Pulmonary artery endothelial cell (primary cell): ENCODE measurements around the gene CTF1. TPM values are rescaled to one million over a fixed set of nuclear protein-coding genes. Genes with fewer than 3 reads are reported as not detected.

ENCODE experiments used
- DNase-seq: peaks from one replicate; pipeline ENCODE4 v3.0.0-alpha.2; 2011; ENCODE audit warnings: low read depth, low spot score
- total RNA-seq: library from RNA; depleted of rRNA; stranded (reverse); fragments of >200 nt; gene quantifications from 2 replicates; pipeline ENCODE4 v1.2.3, GENCODE V29; 2014

Gene CTF1
- total RNA-seq, 1 donor from 2014 or later, result 0.20 TPM

DNA sequence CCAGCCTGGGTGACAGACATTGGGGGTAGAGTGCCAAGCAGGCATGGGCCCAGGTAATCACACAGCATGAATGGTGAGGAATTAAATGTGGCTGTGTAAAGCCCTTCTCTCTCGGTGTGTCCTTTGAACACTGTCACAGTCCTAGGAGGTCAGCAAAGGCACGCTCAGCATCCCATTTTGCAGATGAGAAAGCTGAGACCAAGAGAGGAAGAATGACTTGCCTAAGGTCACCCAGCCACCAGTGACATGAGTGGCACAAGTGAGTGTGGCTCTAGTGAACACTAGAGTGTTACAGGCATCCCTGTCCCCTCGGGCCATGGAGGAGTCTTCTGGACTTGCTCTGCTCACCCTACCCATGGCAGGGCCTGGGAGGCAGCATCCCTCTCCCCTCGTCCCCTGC is 10.7 kb downstream of the CTF1 start:
- no peak for DNase-seq

DNA sequence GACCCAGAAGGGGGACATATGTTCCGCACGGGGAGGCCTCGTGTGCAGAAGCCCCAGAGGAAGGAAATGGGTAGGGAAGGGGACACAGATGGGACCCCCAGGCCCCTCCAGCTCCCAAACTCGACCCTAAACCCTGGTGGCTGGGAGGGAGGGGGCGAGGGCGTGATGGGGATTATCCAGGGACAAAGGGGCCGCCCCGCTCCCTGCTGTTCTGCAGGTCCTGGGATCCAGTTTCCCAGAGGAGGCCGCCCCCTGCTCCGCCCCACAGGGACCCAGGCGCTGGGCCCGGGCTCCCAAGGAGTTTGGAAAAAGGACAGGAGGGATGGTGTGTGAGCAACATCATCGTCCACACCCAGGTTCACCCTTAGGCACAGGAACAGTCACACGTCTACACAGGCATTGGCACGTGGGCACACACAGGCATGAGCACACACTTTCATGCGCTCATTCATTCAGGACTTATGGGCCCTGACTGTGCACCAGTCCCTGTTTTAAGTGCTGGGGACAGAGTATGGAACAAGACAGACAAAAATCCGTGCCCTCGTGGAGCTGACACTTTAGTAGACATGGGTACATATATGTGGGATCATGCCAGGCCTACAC is 14.1 kb downstream of the CTF1 start:
- no peak for DNase-seq

DNA sequence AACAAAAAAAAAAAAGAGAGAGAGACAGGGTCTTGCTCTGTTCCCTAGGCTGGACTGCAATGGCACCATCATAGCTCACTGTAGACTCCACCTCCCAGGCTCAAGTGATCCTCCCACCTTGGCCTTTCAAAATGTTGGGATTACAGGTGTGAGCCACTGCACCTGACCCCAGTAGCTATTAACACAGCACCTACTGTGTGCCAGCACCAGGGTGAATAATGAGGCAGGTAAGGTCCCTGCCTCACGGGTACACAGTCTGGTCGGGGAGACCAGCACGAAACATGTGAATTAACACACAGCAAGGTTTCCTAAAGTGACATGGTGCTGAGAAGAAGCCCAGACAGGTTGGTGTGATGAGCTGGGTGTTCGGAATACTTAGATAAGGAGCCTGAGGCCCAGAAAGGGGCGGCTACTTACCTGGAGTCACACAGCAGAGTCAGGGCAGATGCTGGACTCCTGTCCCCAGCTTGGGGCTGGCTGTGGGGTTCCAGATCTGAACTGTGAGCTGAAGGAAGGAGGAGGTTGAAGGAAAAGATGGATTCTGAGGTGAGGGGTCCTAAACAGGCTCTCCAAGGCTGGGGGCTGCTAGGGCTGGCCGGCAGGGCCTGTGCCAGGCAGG is 16.5 kb downstream of the CTF1 start:
- no peak for DNase-seq

DNA sequence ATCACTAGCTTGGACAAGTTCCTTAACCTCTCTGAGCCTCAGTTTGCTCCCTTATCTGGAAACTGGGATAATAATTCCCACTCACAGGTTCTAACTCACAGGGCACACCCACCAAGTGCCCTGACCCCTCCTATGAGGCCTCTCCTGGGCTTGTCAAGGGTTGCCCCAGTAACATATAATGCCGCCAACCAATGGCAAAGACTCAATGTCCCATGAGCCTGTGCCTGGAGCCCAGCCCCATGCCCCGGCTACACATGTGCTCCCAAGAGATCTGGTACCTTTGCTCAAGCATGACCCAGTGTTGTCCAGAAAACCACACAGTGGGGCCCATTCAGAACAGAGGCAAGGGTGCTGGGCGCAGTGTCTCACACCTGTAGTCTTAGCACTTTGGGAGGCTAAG is 18.4 kb downstream of the CTF1 start:
- DNase-seq, result no peak

DNA sequence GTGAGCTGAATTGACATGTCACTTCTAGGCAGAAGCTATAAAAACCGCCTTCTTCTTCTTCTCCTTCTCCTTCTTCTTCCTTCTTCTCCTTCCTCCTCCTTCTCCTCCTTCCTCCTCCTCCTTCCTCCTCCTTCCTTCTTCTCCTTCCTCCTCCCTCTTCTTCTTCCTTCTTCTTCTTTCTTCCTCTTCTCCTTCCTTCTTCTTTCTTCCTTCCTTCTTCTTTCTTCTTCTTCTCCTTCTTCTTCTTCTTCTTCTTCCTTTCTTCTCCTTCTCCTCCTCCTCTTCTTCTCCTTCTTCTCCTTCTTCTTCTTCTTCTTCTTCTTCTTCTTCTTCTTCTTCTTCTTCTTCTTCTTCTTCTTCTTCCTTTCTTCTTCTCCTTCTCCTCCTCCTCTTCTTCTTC is 22.2 kb downstream of the CTF1 start:
- DNase-seq, result no peak

DNA sequence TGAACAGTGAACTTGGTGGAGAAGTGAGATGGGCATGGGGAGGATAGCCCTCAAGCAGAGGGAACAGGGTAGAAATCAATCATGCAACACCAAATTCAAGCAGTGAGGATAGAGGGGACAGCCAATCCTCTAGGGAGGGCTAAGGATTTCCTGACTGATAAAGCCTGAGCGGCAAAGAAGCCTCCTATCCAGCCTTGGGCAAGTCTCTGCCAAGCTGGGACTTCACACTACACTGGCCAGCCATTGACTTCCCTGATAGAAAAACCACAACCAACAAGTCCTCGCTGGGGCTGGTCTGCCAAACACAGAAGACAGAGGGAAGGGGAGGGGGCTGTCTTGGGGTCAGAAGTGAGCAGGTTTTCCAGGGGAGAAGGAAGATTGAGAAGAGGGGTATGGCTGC is 24.5 kb downstream of the CTF1 start:
- DNase-seq, result no peak

DNA sequence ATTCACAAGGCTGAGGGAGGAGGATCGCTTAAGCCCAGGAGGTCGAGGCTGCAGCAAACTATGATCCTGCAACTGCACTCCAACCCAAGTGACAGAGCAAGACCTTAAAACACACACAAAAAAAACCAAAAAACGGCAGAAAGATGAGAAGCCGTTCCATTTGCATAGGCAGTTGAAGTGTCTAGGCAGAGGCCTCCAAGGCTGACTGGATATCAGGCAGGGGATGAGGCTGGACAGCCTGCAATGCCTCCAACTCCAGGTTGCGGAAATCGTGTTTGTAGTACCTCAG is 25.0 kb downstream of the CTF1 start:
- no peak for DNase-seq

DNA sequence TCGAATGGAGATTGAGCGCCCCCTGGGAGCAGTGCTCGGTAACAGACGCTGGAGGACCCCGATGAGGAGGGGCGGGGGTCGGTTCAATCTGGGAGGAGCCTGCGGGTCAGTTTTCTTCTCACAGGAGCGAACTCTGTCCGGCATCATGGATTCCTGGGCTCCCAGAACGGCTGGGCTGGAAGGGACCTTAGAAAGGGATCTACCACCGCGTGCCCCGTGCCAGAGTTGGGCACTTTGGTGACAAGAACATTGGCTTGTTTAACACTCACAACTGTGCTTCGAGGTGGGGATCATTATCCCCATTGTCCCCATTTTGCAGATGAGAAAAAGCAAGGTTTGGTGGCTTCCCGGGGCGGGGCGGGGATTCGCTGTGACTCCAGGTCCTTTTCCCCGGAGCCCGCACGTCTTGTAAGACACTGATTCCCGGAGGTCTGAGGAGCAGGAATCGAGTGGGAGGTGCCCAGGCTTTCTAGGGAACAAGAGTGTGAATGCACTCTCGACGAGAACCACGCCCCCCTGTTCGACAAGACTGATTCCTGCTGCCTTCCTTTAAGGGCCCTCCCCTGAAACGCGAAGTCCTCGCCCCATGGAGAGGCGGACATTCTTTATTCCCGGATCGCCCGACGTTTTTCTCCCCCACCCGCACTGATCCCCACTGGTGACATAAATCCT is 25.5 kb downstream of the CTF1 start:
- DNase-seq, result peak; percentile 77

DNA sequence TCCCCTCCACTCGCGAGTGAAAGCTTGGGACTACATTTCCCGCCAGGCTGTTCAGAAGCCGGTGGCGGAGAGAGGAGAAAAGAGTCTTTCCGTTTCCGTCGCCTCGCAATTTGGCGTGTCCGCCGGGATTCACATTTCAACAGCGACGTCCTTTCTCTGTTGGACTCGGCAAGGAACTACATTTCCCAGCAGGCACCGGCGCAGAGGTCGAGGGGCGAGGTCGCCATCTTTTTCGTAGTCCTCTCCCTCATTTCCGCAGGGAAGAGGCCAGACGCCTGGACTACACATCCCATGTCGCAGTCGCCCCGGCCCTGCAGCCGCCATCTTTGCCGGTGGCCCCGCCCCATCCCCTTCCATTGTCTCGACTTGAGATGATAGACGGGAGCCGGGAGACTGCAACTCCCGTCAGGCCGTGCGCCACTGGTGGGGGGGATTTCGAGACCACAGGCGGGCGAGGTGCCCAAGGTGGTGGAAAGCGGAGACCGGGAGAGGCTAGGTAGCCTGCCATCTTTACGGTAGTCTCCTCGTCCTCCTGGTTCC is 26.1 kb downstream of the CTF1 start:
- DNase-seq, result peak; percentile 99

DNA sequence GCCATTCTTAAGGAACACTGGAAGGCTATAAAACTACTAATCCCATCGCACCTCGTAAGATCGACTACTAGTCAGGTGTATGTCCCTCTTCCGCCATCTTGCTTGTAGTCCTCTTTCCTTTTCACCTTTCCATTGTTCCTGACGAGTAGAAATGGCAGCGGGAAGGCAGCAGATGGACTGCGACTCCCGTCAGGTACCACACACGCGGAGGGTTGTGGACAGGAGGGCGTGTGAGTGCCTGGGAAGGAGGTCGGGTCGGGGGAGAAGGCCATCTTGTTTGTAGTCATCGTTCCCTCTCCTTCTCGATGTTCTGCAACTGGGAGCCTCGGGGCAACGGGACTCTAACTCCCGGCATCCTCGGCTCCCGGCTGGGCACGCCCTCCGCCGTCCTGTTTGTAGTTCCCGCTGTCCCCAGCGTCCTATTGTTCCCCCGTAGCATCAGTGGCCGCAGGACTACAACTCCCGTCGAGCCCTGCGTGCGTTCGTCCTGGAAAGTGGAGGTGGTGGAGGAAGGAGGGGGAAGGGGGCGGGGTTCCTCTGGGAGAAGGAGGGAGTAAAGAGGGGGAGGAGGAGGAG is 26.6 kb downstream of the CTF1 start:
- peak; percentile 99 for DNase-seq

DNA sequence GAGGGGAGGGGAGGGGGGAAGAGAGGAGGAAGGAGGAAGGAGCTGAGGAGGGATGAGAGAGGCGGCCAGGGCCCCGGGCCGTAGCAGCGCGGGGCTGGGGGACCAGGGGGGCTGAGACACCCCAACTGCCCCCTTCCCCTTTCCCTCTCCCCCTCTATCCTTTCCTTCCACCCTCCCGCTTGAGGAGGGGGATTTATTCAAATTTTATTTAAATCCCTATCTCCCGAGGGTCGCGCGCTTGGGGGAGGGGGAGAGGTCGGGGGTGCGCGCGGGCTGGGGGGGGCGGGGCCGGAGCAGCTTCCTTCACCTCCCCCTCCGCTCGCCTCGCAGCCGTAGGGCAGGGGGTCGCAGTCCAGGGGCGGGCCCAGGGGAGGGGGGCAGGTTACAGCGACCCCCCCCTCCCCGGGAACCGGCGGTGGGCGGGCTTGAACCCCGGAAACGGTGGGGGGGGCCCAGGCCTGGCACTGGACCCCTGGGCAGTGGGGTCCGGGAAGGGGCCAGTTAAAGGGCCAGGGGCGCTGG is 27.2 kb downstream of the CTF1 start, which contains the start of gene FBXL19:
Gene FBXL19 (plus strand): TSS at position 19 of the 522 bp plus-strand sequence. CDS start 2,183 bp downstream, outside the sequence.
- DNase-seq, result no peak

DNA sequence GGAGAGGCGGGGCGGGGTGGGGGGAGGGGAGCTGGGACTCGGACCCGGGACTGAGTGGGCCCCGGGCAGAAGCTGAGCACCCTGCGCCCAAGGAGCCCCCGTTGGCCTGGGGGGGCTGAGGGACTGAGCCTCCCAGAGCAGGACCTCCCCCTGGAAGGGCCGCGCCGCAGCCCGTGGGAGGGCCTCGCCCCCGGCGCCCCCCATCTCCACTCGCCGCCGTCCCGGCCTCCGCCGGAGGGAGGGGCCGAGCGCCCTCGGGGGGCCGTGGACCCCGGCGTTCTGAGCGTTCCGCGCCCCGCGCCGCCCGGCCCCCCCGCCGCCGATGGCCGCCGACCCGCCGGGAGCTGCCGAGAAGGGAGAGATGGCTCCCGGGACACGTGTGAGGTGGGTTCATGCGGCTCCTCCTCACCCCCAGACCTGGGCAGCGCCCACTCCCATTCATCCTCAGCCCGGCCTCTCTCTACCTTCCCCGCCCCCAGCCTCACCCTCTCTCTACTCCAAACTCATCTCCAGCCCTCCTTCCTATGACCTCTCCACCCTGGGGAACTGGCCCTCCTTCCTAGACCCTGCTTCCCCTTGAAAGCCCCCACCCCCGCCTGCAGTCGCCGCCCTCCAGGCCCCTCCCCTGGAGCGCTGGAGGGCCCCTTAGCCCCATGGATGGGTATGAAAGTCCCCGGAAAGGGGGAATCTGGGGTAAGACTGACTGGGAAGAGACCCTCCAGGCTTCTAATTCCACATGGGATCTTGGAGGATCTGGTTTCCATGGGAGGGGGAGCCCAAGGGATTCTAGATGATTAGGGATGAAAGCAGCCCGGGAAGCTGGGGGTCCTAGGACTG is 27.9 kb downstream of the CTF1 start:
- DNase-seq, result no peak

DNA sequence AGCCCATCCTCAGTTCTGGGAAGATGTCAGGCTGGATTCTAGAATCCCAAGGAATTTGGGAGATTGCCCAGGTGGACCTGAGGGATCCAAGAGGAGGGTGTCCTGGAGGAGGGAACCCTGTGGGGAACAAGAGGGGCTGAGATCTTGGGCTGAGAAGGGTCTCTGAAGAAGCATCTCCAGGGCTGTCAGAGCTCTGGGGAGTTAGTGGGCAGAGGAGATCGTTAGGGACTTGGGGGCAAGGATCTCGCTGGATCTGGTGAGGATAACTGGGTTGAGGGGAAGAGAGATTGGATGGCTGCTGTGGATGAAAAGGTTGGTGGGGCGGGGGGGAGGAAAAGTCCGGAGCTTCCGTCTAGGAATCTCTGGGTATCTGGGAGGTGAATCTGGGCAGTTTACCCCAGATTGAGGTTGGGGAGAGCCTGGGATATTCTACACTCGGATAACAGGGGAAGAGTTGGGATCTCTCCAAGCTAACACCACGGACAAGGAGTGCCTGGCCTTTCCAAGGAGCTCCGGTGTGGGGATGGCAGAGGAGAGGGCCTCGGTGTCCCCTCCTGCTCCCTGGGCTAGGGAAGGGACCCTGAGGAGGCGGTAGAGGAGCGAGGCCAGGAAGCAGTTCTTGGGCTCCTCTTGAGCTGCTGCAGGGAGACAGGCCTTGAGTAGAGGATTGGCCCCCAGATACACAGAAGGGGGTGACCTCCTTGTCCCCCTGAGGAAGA is 28.7 kb downstream of the CTF1 start:
- no peak for DNase-seq

DNA sequence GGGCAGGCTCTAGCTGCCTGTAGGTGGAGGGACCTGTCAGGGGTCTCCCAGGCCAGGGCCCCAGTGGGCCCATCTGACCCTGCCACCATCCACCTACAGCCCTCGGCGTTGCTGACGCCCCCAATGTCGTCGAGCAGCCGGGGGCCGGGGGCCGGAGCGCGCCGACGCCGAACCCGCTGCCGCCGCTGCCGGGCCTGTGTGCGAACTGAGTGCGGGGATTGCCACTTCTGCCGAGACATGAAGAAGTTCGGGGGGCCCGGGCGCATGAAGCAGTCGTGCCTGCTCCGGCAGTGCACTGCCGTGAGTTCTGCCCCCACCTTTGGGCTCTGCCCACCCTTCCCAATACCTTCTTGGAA is 29.2 kb downstream of the CTF1 start:
- DNase-seq, result no peak

DNA sequence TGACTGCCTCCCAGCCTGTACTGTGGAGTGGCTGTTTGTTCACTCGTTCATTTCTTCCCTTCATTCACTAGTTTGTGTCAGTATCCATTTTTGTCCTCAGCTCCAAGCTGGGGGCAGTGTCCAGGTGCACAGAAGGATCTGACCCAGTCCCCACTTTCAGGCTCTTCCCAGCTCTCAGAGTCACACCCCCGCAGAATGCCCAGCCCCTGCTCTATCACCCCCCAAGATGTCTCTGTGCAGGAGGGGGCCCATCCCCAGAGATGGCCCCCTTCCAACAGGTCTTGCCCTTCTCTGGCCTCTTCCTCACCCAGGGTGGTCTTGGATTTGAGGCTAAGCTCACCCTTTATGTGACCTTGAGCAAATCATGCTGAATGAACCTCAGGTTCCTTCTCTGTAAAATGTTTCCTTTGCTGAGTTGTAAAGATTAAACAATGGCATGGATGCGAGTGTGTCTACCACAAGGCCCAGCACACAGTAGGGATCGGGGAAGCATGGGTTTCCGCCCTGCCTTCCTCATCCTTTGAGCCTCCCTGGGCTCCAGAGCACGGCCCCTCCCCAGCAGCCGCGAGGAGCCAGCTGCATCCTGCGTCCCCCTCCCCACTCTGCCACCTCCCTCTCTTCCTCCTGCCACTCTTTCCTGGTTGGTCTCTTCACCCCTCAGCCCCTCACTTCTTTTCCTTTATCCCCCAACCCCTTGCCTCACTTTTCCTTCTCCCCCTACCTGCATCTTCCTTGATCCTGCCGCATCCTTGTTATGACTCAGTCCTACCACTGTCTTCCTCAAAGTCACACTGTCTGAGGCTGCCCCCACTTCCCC is 29.8 kb downstream of the CTF1 start:
- DNase-seq, result no peak

DNA sequence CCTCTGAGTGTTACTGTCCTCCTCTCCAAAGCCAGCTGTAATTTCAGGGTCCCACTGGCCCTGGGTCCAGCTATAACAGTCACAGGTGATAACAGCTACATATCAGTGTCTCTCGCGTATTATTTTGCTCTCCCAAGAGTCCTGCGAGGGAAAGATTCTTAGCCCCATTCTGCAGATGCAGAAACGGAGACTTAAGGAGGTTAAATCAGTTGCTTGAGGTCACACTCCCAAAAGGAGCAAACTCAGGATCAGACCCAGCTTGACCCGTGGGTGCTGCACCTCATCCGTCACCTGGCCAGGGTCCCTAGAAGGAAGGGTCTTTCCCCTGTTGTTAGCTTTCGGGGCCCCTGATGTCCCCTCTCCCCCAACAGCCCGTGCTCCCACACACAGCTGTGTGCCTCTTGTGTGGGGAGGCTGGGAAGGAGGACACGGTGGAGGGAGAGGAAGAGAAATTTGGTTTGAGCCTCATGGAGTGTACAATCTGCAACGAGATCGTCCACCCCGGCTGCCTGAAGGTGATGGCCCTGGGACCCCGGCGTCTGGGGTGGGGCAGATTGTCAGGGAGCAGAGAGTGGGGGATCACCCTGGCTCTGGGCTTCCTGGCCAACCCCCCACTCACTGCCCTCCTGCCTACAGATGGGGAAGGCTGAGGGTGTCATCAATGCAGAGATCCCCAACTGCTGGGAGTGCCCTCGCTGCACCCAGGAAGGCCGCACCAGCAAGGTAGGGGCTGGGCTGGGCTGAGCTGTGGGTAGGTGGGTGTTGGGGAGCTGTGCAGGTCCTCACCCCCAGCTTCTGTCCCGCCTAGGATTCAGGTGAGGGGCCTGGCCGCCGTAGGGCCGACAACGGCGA is 30.7 kb downstream of the CTF1 start:
- no peak for DNase-seq

DNA sequence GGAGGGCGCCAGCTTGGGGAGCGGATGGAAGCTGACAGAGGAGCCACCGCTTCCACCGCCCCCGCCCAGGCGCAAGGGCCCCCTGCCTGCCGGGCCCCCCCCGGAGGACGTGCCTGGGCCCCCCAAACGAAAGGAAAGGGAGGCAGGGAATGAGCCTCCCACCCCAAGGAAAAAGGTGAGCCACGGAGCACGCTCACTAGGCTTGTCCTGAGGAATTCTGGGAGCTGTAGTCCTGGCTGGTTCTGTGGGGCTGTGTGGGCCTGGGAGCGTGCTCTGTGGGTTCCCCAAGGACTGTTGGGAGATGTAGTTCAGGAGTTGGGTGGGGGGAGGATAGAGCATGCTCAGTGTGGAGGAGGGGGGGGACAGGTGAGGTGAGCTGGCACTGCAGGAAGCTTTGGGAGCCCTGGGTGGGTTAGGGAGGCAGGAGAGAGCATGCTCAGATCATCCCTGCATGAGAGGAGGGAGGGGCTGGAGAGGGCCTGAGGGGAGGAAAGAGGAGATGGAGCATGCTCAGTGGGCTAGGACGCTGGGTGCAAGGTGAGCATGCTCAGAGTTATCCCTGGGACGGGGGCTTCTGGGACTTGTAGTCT is 31.5 kb downstream of the CTF1 start:
- no peak for DNase-seq

DNA sequence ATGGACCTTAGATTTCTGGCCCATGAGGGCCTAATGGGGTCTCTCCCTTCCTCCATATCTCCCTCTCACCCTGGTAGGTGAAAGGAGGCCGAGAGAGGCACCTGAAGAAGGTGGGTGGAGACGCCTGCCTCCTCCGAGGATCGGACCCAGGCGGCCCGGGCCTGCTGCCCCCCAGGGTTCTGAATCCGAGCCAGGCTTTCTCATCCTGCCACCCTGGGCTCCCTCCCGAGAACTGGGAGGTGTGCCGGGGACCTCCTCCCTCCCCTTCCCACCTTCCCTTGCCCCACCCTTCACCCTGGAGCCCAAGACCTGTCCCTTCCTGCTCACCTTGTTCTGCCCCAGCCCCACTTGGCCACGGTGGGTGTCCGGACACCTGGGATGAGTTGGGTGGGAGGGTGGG is 32.0 kb downstream of the CTF1 start:
- DNase-seq, result no peak

DNA sequence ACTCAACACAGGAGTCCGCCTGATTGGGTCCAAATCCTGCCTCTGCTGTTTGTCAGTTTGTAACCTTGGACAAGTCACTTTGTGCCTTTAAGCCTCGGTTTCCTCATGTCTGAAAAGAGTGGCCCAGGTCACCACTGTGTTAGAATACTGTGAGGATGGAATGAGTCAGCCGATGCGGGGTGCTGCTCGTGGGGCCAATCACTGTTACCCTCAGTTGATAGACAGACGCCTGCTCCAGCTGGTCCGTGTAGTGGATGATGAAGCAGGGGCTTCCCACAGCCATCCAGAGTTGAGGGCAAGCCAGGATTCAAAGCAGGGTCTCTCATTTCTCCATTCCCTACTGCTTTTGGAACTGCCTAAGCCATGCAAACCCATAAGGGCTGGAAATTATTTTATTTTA is 32.8 kb downstream of the CTF1 start:
- DNase-seq, result no peak
